GM10266 (cell line): ENCODE data around the gene DUSP8.
A peak's percentile ranks its signal among the peaks of the same experiment; 100 is the strongest.

ENCODE experiments used
- DNase-seq: peaks from one replicate; pipeline ENCODE4 v3.0.0; 2012; ENCODE audit errors: extremely low spot score
- CTCF ChIP-seq: IDR thresholded peaks from 2 replicates; pipeline ENCODE4 v1.5.1; 2012; ENCODE audit warnings: mild to moderate bottlenecking, low read depth; ENCODE audit not compliant: control insufficient read depth, insufficient read depth; ENCODE audit errors: missing control alignments

DUSP8 gene

GRCh38 chr11:1522081-1522424 is 50.0 kb downstream of the DUSP8 start:
- TF ChIP-seq CTCF, result no peak
- DNase-seq, result no peak

- TF ChIP-seq CTCF, result no peak
Observed at GRCh38 chr11:1521382-1522080, 50.5 kb downstream of the DUSP8 start.

GRCh38 chr11:1520663-1521267 is 51.3 kb downstream of the DUSP8 start:
- no peak for DNase-seq
- TF ChIP-seq CTCF, result no peak

More at GRCh38 chr11:1521382-1522080, 50.5 kb downstream of the DUSP8 start:
- DNase-seq, result peak; percentile 89

GRCh38 chr11:1520209-1520662 is 51.8 kb downstream of the DUSP8 start:
- DNase-seq, result no peak
- TF ChIP-seq CTCF, result no peak

GRCh38 chr11:1519028-1520010 is 52.8 kb downstream of the DUSP8 start:
- no peak for TF ChIP-seq CTCF
- DNase-seq, result no peak

- DNase-seq, result no peak
- TF ChIP-seq CTCF, result no peak
Observed at GRCh38 chr11:1518301-1518700, 53.8 kb downstream of the DUSP8 start.
